PFSK-1 (cell line): Measurements from ENCODE around the gene ARHGAP6.

Experiments
- FOXP2 ChIP-seq: optimal IDR thresholded peaks from 2 replicates; pipeline ENCODE3; 2011; ENCODE audit warnings: borderline replicate concordance, control low read depth, inconsistent platforms; ENCODE audit not compliant: insufficient read depth; ENCODE audit errors: extremely low read length, extremely low read depth
- POLR2AphosphoS5 ChIP-seq: IDR thresholded peaks from 2 replicates; pipeline ENCODE4 v1.6.1; 2012; ENCODE audit warnings: low read depth, mild to moderate bottlenecking, control low read depth, low read length, moderate library complexity
- REST ChIP-seq, 2 experiments: IDR thresholded peaks; 2 replicates each; pipeline versions ENCODE4 v1.6.1 to v1.8.0; 2011 to 2012; ENCODE audit warnings: low read depth in 2 of 2, low read length in 2 of 2, control low read depth in 1 of 2, inconsistent platforms in 1 of 2, mild to moderate bottlenecking in 1 of 2, moderate library complexity in 1 of 2; ENCODE audit not compliant: insufficient read depth in 1 of 2
- SIN3A ChIP-seq: IDR thresholded peaks from 2 replicates; pipeline ENCODE4 v1.6.1; 2012; ENCODE audit warnings: mild to moderate bottlenecking, low read length, moderate library complexity, borderline replicate concordance; ENCODE audit not compliant: insufficient read depth
- TAF1 ChIP-seq: IDR thresholded peaks from 2 replicates; pipeline ENCODE4 v1.6.1; 2012; ENCODE audit warnings: low read length, control low read depth, borderline replicate concordance; ENCODE audit not compliant: insufficient read depth

ARHGAP6 gene

DNA sequence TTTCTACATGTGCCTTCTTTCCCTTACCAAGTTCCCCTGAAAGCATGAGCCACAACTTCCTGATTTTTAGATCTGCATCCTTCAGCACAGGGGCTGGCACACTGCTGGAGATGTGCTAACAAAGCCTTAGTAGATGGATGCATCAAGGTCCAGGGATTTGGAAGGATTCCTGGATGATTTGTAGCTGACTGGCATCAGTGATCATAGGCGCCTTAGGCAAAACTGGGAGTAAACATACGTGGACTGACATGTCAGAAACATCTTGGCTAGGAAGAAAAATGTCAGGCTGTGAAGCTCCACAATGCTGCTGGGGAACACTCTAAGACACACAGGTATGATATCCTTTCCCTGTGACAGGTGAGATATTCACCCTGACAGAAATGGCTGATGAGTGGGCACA lies 216.1 kb downstream of the ARHGAP6 start:
- no peak for TF ChIP-seq SIN3A
- no peak for TF ChIP-seq POLR2AphosphoS5
- no peak for TF ChIP-seq FOXP2
- TF ChIP-seq REST (IDR thresholded peaks at IDR 0.05; ENCODE audit: insufficient read depth in 1 of 2, low read depth in 2 of 2, low read length in 2 of 2): no peak
- TF ChIP-seq TAF1: no peak

DNA sequence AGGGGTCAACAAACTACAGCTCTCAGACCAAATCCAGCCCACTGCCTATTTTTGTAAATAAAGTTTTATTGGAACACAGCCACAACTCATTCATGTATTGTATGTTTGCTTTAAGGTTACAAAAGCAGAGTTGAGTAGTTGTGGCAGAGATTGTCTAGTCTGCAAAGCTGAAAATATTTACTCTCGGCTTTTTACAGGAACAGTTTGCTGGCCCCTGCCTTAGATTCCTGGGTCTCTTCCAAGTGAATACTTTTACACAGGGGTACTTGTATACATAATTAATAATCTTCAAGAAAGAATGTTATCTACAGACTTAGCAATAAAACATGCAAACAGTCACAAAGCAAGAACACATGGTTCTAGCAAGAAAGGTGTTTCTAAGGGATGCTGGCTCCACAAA lies 218.3 kb downstream of the ARHGAP6 start:
- TF ChIP-seq TAF1 (no peak), REST (IDR thresholded peaks at IDR 0.05; ENCODE audit: insufficient read depth in 1 of 2, low read depth in 2 of 2, low read length in 2 of 2) (no peak), POLR2AphosphoS5 (no peak), SIN3A (no peak), FOXP2 (no peak)

DNA sequence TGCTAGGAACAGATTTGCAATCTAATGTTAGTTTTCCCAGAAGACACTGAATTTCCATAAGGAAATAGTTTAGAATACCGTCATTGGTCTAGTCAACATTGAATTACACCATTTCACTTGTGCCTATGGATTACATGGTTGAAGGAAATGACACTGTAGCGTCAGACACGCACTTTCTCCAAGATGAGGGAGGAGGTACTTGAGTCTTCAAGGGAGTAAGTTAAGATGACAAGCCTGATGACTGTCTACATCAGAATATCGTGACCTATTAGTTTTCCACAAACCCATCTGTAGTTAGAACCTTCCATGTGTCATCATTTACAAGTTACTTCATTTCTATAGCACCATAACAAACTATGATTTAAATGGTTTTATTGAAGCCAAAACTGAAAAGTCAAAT lies 218.8 kb downstream of the ARHGAP6 start:
- TF ChIP-seq FOXP2 (no peak), SIN3A (no peak), TAF1 (no peak), REST (IDR thresholded peaks at IDR 0.05; ENCODE audit: insufficient read depth in 1 of 2, low read depth in 2 of 2, low read length in 2 of 2) (no peak), POLR2AphosphoS5 (no peak)

- TF ChIP-seq REST (IDR thresholded peaks at IDR 0.05; ENCODE audit: insufficient read depth in 1 of 2, low read depth in 2 of 2, low read length in 2 of 2) (no peak), SIN3A (no peak), POLR2AphosphoS5 (no peak), TAF1 (no peak), FOXP2 (no peak)
These were observed 219.4 kb downstream of the ARHGAP6 start for GRCh38 chrX:11446336-11446735.

DNA sequence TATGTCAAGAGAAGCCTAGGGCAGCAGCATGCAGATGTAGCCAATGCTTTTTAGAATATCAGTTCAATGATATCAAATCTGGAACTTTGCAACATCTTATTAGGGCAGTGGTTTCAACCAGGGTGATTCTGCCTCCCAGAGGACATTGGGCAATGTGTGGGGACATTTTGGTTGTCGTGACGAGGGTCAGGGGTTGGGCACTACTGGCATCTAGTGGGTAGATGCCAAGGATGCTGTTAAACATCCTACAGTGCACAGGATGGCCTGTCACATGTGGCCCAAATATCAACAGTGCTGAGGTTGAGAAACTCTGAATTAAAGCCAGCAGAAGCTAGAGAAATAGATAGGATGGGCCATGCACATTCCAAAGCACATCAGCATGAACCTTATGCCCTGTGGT lies 220.2 kb downstream of the ARHGAP6 start:
- TF ChIP-seq SIN3A: no peak
- TF ChIP-seq FOXP2: no peak
- TF ChIP-seq TAF1: no peak
- TF ChIP-seq REST (IDR thresholded peaks at IDR 0.05; ENCODE audit: insufficient read depth in 1 of 2, low read depth in 2 of 2, low read length in 2 of 2): no peak
- TF ChIP-seq POLR2AphosphoS5: no peak
